GM12878 (cell line): Measurements from ENCODE around the gene B3GAT2. TPM values are rescaled to one million over a fixed set of nuclear protein-coding genes. Genes with fewer than 3 reads are reported as not detected.

ENCODE experiments used
- ATAC-seq: fragments of 200-7000 bp; cut with Tn5 transposase; 3 replicates; pipeline ENCODE4 v1.9.1; 2020; ENCODE audit warnings: mild to moderate bottlenecking, moderate library complexity
- BruUV-seq: library from RNA; stranded (reverse); fragments of 400-500 nt; replicated peaks from 2 replicates; lab custom pipeline; 2021; lab: Mats Ljungman, UMichigan
- CTCF ChIA-PET: fragments of 300-600 bp; sonication (Branson Sonifier 250); formaldehyde crosslinking; extraction: SDS; loops from one replicate; lab custom pipeline; 2021; ENCODE audit warnings: inconsistent platforms; lab: Yijun Ruan, JAX
- POLR2A ChIA-PET: fragments of 350-600 bp; formaldehyde crosslinking; extraction: SDS; loops from one replicate; lab custom pipeline; 2021; ENCODE audit warnings: inconsistent platforms; lab: Charles Lee
- RAD21 ChIA-PET: fragments of 300-600 bp; sonication (Branson Sonifier 250); formaldehyde crosslinking; loops from one replicate; lab custom pipeline; 2023; ENCODE audit warnings: antibody characterized with exemption; ENCODE audit not compliant: unreplicated experiment; lab: Charles Lee
- SMC1A ChIA-PET: fragments of 300-600 bp; sonication (Branson Sonifier 250); formaldehyde crosslinking; loops from one replicate; lab custom pipeline; 2023; ENCODE audit not compliant: unreplicated experiment, uncharacterized antibody; lab: Charles Lee
- DNase-seq: peaks from one replicate; pipeline ENCODE4 v3.0.0-alpha.2; 2011; ENCODE audit warnings: low read depth, low spot score
- FAIRE-seq: peaks from 3 replicates; lab custom pipeline; 2011; peaks lifted over from hg19 to GRCh38; lab: Jason Lieb, UNC
- H2AFZ ChIP-seq: 2 replicates; pipeline ENCODE4 v1.6.0; 2011; ENCODE audit warnings: low read depth, low read length, control low read depth; ENCODE audit not compliant: control insufficient read depth
- H3K27ac ChIP-seq: 2 replicates; pipeline ENCODE4 v1.5.1; 2011; ENCODE audit warnings: control low read depth; ENCODE audit not compliant: control insufficient read depth, insufficient read depth
- H3K27me3 ChIP-seq, 2 experiments: replicated peaks in 1 of 2; 2 replicates each; pipeline versions ENCODE4 v1.6.0 to v1.6.1; 2011; ENCODE audit warnings: low read length in 1 of 2; ENCODE audit not compliant: control insufficient read depth in 2 of 2, insufficient read depth in 2 of 2
- H3K36me3 ChIP-seq, 2 experiments: 2 replicates each; pipeline ENCODE4 v1.5.1; 2011; ENCODE audit warnings: low read length in 1 of 2; ENCODE audit not compliant: control insufficient read depth in 2 of 2, insufficient read depth in 2 of 2
- H3K4me1 ChIP-seq: 2 replicates; pipeline ENCODE4 v1.6.1; 2011; ENCODE audit warnings: mild to moderate bottlenecking, low read length, moderate library complexity, mixed read lengths; ENCODE audit not compliant: control insufficient read depth, insufficient read depth
- H3K4me2 ChIP-seq: 2 replicates; pipeline ENCODE4 v1.6.0; 2011; ENCODE audit warnings: control low read depth; ENCODE audit not compliant: control insufficient read depth, insufficient read depth
- H3K4me3 ChIP-seq: fragments of 200-600 bp; sonication (generic); 2 replicates; pipeline ENCODE4 v1.5.1; 2016
- H3K79me2 ChIP-seq: 2 replicates; pipeline ENCODE4 v1.6.0; 2011; ENCODE audit warnings: low read length; ENCODE audit not compliant: control insufficient read depth, insufficient read depth
- H3K9ac ChIP-seq: 2 replicates; pipeline ENCODE4 v1.8.0; 2011; ENCODE audit warnings: low read length, control low read depth, mixed read lengths; ENCODE audit not compliant: control insufficient read depth, insufficient read depth
- H3K9me3 ChIP-seq: replicated peaks from 3 replicates; pipeline ENCODE4 v1.5.1; 2011; ENCODE audit warnings: mild to moderate bottlenecking, low read length; ENCODE audit not compliant: control insufficient read depth, insufficient read depth
- H4K20me1 ChIP-seq: 2 replicates; pipeline ENCODE4 v1.6.0; 2011; ENCODE audit not compliant: control insufficient read depth, insufficient read depth
- NR2F1 ChIP-seq: fragments of 450-650 bp; conservative IDR thresholded peaks from 2 replicates; pipeline ENCODE4 v1.6.1; 2017; ENCODE audit warnings: mild to moderate bottlenecking
- POLR2AphosphoS2 ChIP-seq: IDR thresholded peaks from 2 replicates; pipeline ENCODE4 v1.6.1; 2011; ENCODE audit warnings: low read depth, mild to moderate bottlenecking, low read length, improper control_type of control experiment, moderate library complexity
- in situ Hi-C: fragments of 300-500 bp; cut with MboI; formaldehyde crosslinking; loops from 9 replicates; pipeline ENCODE4 v1.14.3; 2018; ENCODE audit warnings: mixed read lengths
- intact Hi-C: fragments of 100-400 bp; cut with micrococcal nuclease; formaldehyde crosslinking; loops from one replicate; pipeline ENCODE4 v1.14.2; 2022; ENCODE audit not compliant: unreplicated experiment
- polyA plus RNA-seq, 11 experiments: library from polyadenylated mRNA; depleted of rRNA in 4 of 11; unstranded in 6 of 11; stranded (reverse) in 5 of 11; fragments of >200 nt; fragmentation: Nextera tagmentation in 4 of 11; fragmentation: Illumina TruSeq in 1 of 11; extraction: Ambion mirVana in 4 of 11; extraction: Trizol in 1 of 11; gene quantifications; 1 replicate in 1 of 11; 2 replicates in 10 of 11; pipeline versions ENCODE4 v1.2.1 to v1.2.3, GENCODE V29; 2011 to 2016; ENCODE audit warnings: inconsistent platforms in 2 of 11, missing spikeins in 2 of 11, low read depth in 1 of 11
- total RNA-seq, 4 experiments: library from RNA; depleted of rRNA in 3 of 4; stranded (reverse); fragments of >200 nt in 3 of 4; fragmentation: Illumina TruSeq in 1 of 4; extraction: Trizol in 1 of 4; gene quantifications; 2 replicates each; pipeline versions ENCODE4 v1.2.1 to v1.2.3, GENCODE V29; 2013 to 2021
- TF ChIP-seq, protein P1 (sequence below): fragments of 450-650 bp; IDR thresholded peaks from 2 replicates; pipeline ENCODE4 v1.6.1; 2016; ENCODE audit warnings: mild to moderate bottlenecking, moderate library complexity, borderline replicate concordance

Gene B3GAT2
- total and polyA plus RNA-seq, 10 of the 15 experiments (the other 5 are each of a cell fraction or from before 2014, with no cell fraction given), result 0.04 to 1.2 (median 0.22) TPM; not detected in 5

DNA sequence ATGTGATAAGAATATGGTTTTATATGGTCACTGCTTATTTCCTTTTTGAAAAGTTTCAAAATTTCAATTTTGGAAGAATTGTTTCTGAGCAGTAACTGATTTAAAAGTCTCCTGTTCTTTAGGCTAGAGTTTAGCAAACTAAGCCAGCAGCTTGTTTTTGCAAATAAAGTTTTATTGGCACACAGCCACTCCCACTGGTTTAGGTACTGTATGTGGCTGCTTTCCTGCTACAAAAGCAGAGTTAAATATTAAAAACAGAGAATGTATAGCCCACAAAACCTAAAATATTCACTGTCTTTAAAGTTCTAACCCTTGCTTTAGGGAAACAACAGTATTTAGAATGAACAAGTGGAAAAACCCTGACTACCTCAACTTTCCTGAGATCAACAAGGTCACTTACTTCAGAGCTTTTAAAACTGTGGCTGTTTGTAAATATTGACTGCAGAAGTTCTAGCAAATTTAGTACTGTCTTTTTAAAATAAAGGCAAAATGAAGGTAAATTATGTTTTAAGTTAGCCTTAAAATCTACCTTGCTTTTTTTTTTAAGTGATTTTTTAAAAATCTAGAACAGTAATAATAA is 104.1 kb downstream of the B3GAT2 start:
- ChIA-PET RAD21 (interaction anchor here (0.6 kb wide), 1 partner anchor 321 kb away, joined by 3 read pairs; no protein-coding TSS in a partner anchor), POLR2A (no interaction called here), CTCF (interaction anchor here (0.5 to 1.2 kb wide), 3 partner anchors 146 to 808 kb away, joined by 3 to 6 read pairs (median 4); no protein-coding TSS in a partner anchor), SMC1A (no interaction called here)
- H2AFZ ChIP-seq, result no peak overlapping the region
- TF ChIP-seq, protein P1, sequence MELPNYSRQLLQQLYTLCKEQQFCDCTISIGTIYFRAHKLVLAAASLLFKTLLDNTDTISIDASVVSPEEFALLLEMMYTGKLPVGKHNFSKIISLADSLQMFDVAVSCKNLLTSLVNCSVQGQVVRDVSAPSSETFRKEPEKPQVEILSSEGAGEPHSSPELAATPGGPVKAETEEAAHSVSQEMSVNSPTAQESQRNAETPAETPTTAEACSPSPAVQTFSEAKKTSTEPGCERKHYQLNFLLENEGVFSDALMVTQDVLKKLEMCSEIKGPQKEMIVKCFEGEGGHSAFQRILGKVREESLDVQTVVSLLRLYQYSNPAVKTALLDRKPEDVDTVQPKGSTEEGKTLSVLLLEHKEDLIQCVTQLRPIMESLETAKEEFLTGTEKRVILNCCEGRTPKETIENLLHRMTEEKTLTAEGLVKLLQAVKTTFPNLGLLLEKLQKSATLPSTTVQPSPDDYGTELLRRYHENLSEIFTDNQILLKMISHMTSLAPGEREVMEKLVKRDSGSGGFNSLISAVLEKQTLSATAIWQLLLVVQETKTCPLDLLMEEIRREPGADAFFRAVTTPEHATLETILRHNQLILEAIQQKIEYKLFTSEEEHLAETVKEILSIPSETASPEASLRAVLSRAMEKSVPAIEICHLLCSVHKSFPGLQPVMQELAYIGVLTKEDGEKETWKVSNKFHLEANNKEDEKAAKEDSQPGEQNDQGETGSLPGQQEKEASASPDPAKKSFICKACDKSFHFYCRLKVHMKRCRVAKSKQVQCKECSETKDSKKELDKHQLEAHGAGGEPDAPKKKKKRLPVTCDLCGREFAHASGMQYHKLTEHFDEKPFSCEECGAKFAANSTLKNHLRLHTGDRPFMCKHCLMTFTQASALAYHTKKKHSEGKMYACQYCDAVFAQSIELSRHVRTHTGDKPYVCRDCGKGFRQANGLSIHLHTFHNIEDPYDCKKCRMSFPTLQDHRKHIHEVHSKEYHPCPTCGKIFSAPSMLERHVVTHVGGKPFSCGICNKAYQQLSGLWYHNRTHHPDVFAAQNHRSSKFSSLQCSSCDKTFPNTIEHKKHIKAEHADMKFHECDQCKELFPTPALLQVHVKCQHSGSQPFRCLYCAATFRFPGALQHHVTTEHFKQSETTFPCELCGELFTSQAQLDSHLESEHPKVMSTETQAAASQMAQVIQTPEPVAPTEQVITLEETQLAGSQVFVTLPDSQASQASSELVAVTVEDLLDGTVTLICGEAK, result peak; percentile 93
- TF ChIP-seq POLR2AphosphoS2 (no peak), NR2F1 (peak; percentile 40; the same call in 1 of the 2 replicates)
- no peaks in the 10 kb centered on the region for H3K27me3 ChIP-seq
- no peaks in the 10 kb centered on the region for H4K20me1 ChIP-seq
- peaks cover 5% of the 10 kb centered on the region; the same call in 1 of the 3 replicates for H3K9me3 ChIP-seq
- peaks cover 0 to 3% of the 10 kb centered on the region in 2 experiments; a peak in 1 of 4 replicates for H3K36me3 ChIP-seq
- H3K27ac ChIP-seq, result no peak overlapping the region
- H3K9ac ChIP-seq, result no peak overlapping the region
- intact Hi-C loops (no loop called here), in situ Hi-C loops (no loop called here)
- H3K79me2 ChIP-seq, result no peaks in the 10 kb centered on the region
- no peak for DNase-seq
- no peak for FAIRE-seq
- no peak overlapping the region for H3K4me2 ChIP-seq
- no peak for ATAC-seq
- peaks cover 4% of the 10 kb centered on the region for H3K4me1 ChIP-seq
- H3K4me3 ChIP-seq, result no peak overlapping the region
- no TSS peak for BruUV-seq
